ENCODE results near the gene PSMA6. TPM values are rescaled to one million over a fixed set of nuclear protein-coding genes. Genes with fewer than 3 reads are reported as not detected.

PSMA6 gene
- total and polyA plus RNA-seq, 2 of the 13 experiments (the other 11 are each of a cell fraction or from before 2014, with no cell fraction given) = 525 to 1,109 TPM

GRCh38 chr14:35292051-35292769, at the start of gene PSMA6 (continued):
- TF ChIP-seq ZBTB44 (CRISPR knock-in tag; IDR thresholded peaks at IDR 0.05) (no peak), ATF7 (IDR thresholded peaks at IDR 0.05) (no peak), ATF7 (CRISPR knock-in tag; IDR thresholded peaks at IDR 0.05) (peak; percentile 82; the same call in 1 of the 2 replicates), ZNF160 (CRISPR knock-in tag; IDR thresholded peaks at IDR 0.05) (peak; percentile 85), RBM22 (optimal IDR thresholded peaks at IDR 0.05; ENCODE audit: low read length) (peak; percentile 96), ZNF772 (CRISPR knock-in tag; IDR thresholded peaks at IDR 0.05) (peak; percentile 98), ZNF263 (CRISPR knock-in tag; IDR thresholded peaks at IDR 0.05) (peak; percentile 46), SP140L (CRISPR knock-in tag; IDR thresholded peaks at IDR 0.05; ENCODE audit: borderline replicate concordance) (0 out of 2 replicates have a peak, but pooled peaks have one; percentile 80), AHDC1 (CRISPR knock-in tag; IDR thresholded peaks at IDR 0.05; ENCODE audit: borderline replicate concordance) (no peak; the same call in 1 of the 2 replicates), SP5 (CRISPR knock-in tag; IDR thresholded peaks at IDR 0.05; ENCODE audit: borderline replicate concordance, low read depth) (peak; percentile 95), ZFP36 (IDR thresholded peaks at IDR 0.05; ENCODE audit: borderline replicate concordance, low read depth, low read length, partially characterized antibody) (no peak), BRCA1 (CRISPR knock-in tag; IDR thresholded peaks at IDR 0.05) (peak; percentile 29; the same call in 1 of the 2 replicates), ZNF367 (CRISPR knock-in tag; IDR thresholded peaks at IDR 0.05; ENCODE audit: borderline replicate concordance) (peak; percentile 90), BHLHE40 (IDR thresholded peaks at IDR 0.05; ENCODE audit: low read length) (peak; percentile 42; the same call in 1 of the 2 replicates), ZNF292 (CRISPR knock-in tag; IDR thresholded peaks at IDR 0.05; ENCODE audit: borderline replicate concordance, low read depth) (peak; percentile 69), TARDBP (CRISPR knock-in tag; IDR thresholded peaks at IDR 0.05) (peak; percentile 96), E2F1 (CRISPR knock-in tag; IDR thresholded peaks at IDR 0.05) (peak; percentile 78; the same call in 1 of the 2 replicates), ZNF17 (CRISPR knock-in tag; IDR thresholded peaks at IDR 0.05) (no peak), SKI (IDR thresholded peaks at IDR 0.05; ENCODE audit: partially characterized antibody) (peak; percentile 46), SMAD1 (CRISPR knock-in tag; IDR thresholded peaks at IDR 0.05; ENCODE audit: borderline replicate concordance, low read depth) (peak; percentile 99; the same call in 1 of the 2 replicates)
